Spleen (tissue), 11 donors: ENCODE data around the gene SLC22A15. TPM values are rescaled to one million over a fixed set of nuclear protein-coding genes. Genes with fewer than 3 reads are reported as not detected.
A peak's percentile ranks its signal among the peaks of the same experiment; 100 is the strongest.

Source experiments
- DNase-seq: peaks from one replicate; pipeline ENCODE4 v3.0.0-alpha.2; 2020
- H3K27ac ChIP-seq, 8 donors: fragments of 200-600 bp; sonication (generic) in 7 of 8; 1 replicate in 4 of 8; 2 replicates in 4 of 8; pipeline versions ENCODE4 v1.5.0 to v1.8.0; 2016 to 2021; ENCODE audit warnings: inconsistent platforms in 4 of 8, mild to moderate bottlenecking in 4 of 8, moderate library complexity in 1 of 8
- H3K27me3 ChIP-seq, 7 donors: fragments of 200-600 bp; sonication (generic) in 6 of 7; replicated peaks in 1 of 7; 1 replicate in 4 of 7; 2 replicates in 3 of 7; pipeline versions ENCODE4 v1.5.0 to v1.8.0; 2016 to 2021; ENCODE audit warnings: inconsistent platforms in 3 of 7, mild to moderate bottlenecking in 1 of 7
- H3K36me3 ChIP-seq, 6 donors: fragments of 200-600 bp; sonication (generic) in 5 of 6; 1 replicate in 4 of 6; 2 replicates in 2 of 6; pipeline versions ENCODE4 v1.5.0 to v1.8.0; 2016 to 2021; ENCODE audit warnings: inconsistent platforms in 2 of 6
- H3K4me1 ChIP-seq, 6 donors: fragments of 200-600 bp; sonication (generic) in 5 of 6; 1 replicate in 3 of 6; 2 replicates in 3 of 6; pipeline versions ENCODE4 v1.5.0 to v1.8.0; 2016 to 2021; ENCODE audit warnings: inconsistent platforms in 3 of 6
- H3K4me3 ChIP-seq, 8 donors: fragments of 200-600 bp; sonication (generic) in 7 of 8; 1 replicate in 4 of 8; 2 replicates in 4 of 8; pipeline versions ENCODE4 v1.5.0 to v1.8.0; 2016 to 2021; ENCODE audit warnings: inconsistent platforms in 4 of 8, mild to moderate bottlenecking in 4 of 8, moderate library complexity in 2 of 8
- H3K9me3 ChIP-seq, 8 donors: fragments of 200-600 bp; sonication (generic) in 7 of 8; 1 replicate in 4 of 8; 2 replicates in 4 of 8; pipeline versions ENCODE4 v1.5.0 to v1.8.0; 2016 to 2021; ENCODE audit warnings: inconsistent platforms in 4 of 8
- CTCF ChIP-seq, 11 experiments: fragments of 200-600 bp in 7 of 11; fragments of 450-650 bp in 4 of 11; sonication (generic) in 4 of 11; IDR thresholded peaks in 8 of 11; conservative IDR thresholded peaks in 3 of 11; 1 replicate in 7 of 11; 2 replicates in 4 of 11; pipeline versions ENCODE4 v1.4.0 to v1.8.0; 2016 to 2021; ENCODE audit warnings: antibody characterized with exemption in 11 of 11, inconsistent platforms in 4 of 11, mild to moderate bottlenecking in 1 of 11
- POLR2A ChIP-seq, 3 donors: fragments of 450-650 bp; IDR thresholded peaks; one replicate each; pipeline ENCODE4 v1.5.1; 2017; ENCODE audit warnings: antibody characterized with exemption in 3 of 3, mild to moderate bottlenecking in 1 of 3
- POLR2AphosphoS5 ChIP-seq, 3 donors: sonication (generic); formaldehyde crosslinking; IDR thresholded peaks; one replicate each; pipeline ENCODE4 v1.5.1; 2017; ENCODE audit warnings: antibody characterized with exemption in 3 of 3
- WGBS, 5 donors: extraction: QIAGEN DNeasy Blood & Tissue Kit in 3 of 5; methylation state at CpG; one replicate each; pipeline versions ENCODE4 v1.1.5 to v1.1.7; 2013 to 2018; 5-methylcytosine and 5-hydroxymethylcytosine counted together
- intact Hi-C: fragments of 100-400 bp; cut with DNase I; formaldehyde crosslinking; loops from one replicate; pipeline ENCODE4 v1.15.0; 2023; ENCODE audit warnings: low total_unique reads
- polyA plus RNA-seq, 3 donors: library from polyadenylated mRNA; stranded (reverse); fragments of 200-250 nt; gene quantifications; one replicate each; pipeline ENCODE4 v1.2.1, GENCODE V29; 2013
- total RNA-seq, 7 donors: library from RNA; depleted of rRNA in 3 of 7; stranded (reverse); fragments of >200 nt in 3 of 7; fragmentation: NEBNext Ultra II Directional in 4 of 7; extraction: Animal tissue kit (Norgen Biotek cat#: 25700) in 4 of 7; gene quantifications; one replicate each; pipeline versions ENCODE4 v1.1.0 to v1.2.1, GENCODE V29; 2016 to 2021
- donor health status: healthy with polysubstance abuse.
- donor health status: DM: no; HTN: no; CAD: no; lungs with moderate emphysema.
- donor health status: DM: no; HTN: no; CAD: no.
- donor health status: Bipolar disorder and iron deficiency.
- donor health status: healthy.
- donor health status: DM: no; HTN: no; CAD: no.
- donor health status: DM: yes; HTN: yes; CAD: no.

SLC22A15 gene
- total and polyA plus RNA-seq, 10 donors: 1.2 to 24.8 (median 11.2) TPM

- H3K4me3 ChIP-seq: no peak overlapping the region
- H3K27me3 ChIP-seq: no peaks in the 10 kb centered on the region
- peaks cover 0 to 33% (median 11%) of the 10 kb centered on the region in 6 donors for H3K4me1 ChIP-seq
- no peak overlapping the region for H3K27ac ChIP-seq
- H3K9me3 ChIP-seq: peaks cover 5 to 35% (median 32%) of the 10 kb centered on the region in 8 donors
- intact Hi-C loops: no loop called here
- TF ChIP-seq CTCF (IDR thresholded peaks at IDR 0.05 in 8 of 11, conservative IDR thresholded peaks at IDR 0.05 in 3 of 11): no peak
- DNase-seq: no peak
- H3K36me3 ChIP-seq: peaks cover 0 to 64% (median 4%) of the 10 kb centered on the region in 6 donors
- WGBS, 5 donors: 83 to 92% (median 91%) methylated on average over 3 of the region's 3 CpGs
Measured at GRCh38 chr1:116001739-116002487, 25.6 kb downstream of the SLC22A15 start.

- 75 to 91% (median 89%) methylated on average over 1 of the region's 1 CpG for WGBS, 5 donors
- H3K4me3 ChIP-seq: no peak overlapping the region
- intact Hi-C loops: no loop called here
- no peak overlapping the region for H3K27ac ChIP-seq
- H3K36me3 ChIP-seq: peaks cover 0 to 64% (median 0%) of the 10 kb centered on the region in 6 donors
- no peak for DNase-seq
- no peaks in the 10 kb centered on the region for H3K27me3 ChIP-seq
- peaks cover 0 to 36% (median 11%) of the 10 kb centered on the region in 6 donors for H3K4me1 ChIP-seq
- peaks cover 5 to 25% (median 22%) of the 10 kb centered on the region in 8 donors for H3K9me3 ChIP-seq
- TF ChIP-seq CTCF (IDR thresholded peaks at IDR 0.05 in 8 of 11, conservative IDR thresholded peaks at IDR 0.05 in 3 of 11): no peak
- TF ChIP-seq POLR2A (IDR thresholded peaks at IDR 0.05): no peak
- TF ChIP-seq POLR2AphosphoS5 (IDR thresholded peaks at IDR 0.05): no peak
Measured at GRCh38 chr1:116002781-116003420, 26.6 kb downstream of the SLC22A15 start.

GRCh38 chr1:116003823-116004222, 27.5 kb downstream of the SLC22A15 start:
- Histone ChIP-seq H3K27ac (no peak overlapping the region), H3K4me3 (no peak overlapping the region), H3K4me1 (peaks cover 0 to 36% (median 11%) of the 10 kb centered on the region in 6 donors), H3K9me3 (peaks cover 0 to 16% (median 12%) of the 10 kb centered on the region in 8 donors), H3K27me3 (no peaks in the 10 kb centered on the region), H3K36me3 (peaks cover 0 to 64% (median 0%) of the 10 kb centered on the region in 6 donors)
- DNase-seq: no peak
- TF ChIP-seq POLR2AphosphoS5 (IDR thresholded peaks at IDR 0.05): no peak
- TF ChIP-seq POLR2A (IDR thresholded peaks at IDR 0.05): no peak
- TF ChIP-seq CTCF (IDR thresholded peaks at IDR 0.05 in 8 of 11, conservative IDR thresholded peaks at IDR 0.05 in 3 of 11): no peak
- 62 to 85% (median 80%) methylated on average over 1 of the region's 1 CpG for WGBS, 5 donors
- intact Hi-C loops: no loop called here

- peak overlapping the region in 1 of 8 donors; percentile 1 for H3K4me3 ChIP-seq
- no peak for TF ChIP-seq POLR2A (IDR thresholded peaks at IDR 0.05)
- WGBS, 5 donors: 32 to 43% (median 33%) methylated on average over 3 of the region's 3 CpGs
- H3K9me3 ChIP-seq: no peaks in the 10 kb centered on the region
- H3K4me1 ChIP-seq: peaks cover 0 to 36% (median 11%) of the 10 kb centered on the region in 6 donors
- no peak for DNase-seq
- peaks cover 0 to 53% (median 0%) of the 10 kb centered on the region in 6 donors for H3K36me3 ChIP-seq
- intact Hi-C loops: no loop called here
- H3K27ac ChIP-seq: peak overlapping the region in 3 of 8 donors; percentile 51 to 67 (median 60)
- H3K27me3 ChIP-seq: no peaks in the 10 kb centered on the region
Measured at GRCh38 chr1:116006486-116006964, 30.2 kb downstream of the SLC22A15 start.
